HG03103 (cell line): Measurements from ENCODE around the gene MED16.

Source experiments
- ATAC-seq: cut with Tn5 transposase; IDR thresholded peaks from one replicate; pipeline ENCODE4 v1.9.1; 2021; ENCODE audit warnings: low read depth; ENCODE audit not compliant: unreplicated experiment

The MED16 gene

GRCh38 chr19:929203-929890 is 36.4 kb upstream of the MED16 start:
- no peak for ATAC-seq

GRCh38 chr19:928471-929202 is 35.6 kb upstream of the MED16 start:
- ATAC-seq = no peak

DNA sequence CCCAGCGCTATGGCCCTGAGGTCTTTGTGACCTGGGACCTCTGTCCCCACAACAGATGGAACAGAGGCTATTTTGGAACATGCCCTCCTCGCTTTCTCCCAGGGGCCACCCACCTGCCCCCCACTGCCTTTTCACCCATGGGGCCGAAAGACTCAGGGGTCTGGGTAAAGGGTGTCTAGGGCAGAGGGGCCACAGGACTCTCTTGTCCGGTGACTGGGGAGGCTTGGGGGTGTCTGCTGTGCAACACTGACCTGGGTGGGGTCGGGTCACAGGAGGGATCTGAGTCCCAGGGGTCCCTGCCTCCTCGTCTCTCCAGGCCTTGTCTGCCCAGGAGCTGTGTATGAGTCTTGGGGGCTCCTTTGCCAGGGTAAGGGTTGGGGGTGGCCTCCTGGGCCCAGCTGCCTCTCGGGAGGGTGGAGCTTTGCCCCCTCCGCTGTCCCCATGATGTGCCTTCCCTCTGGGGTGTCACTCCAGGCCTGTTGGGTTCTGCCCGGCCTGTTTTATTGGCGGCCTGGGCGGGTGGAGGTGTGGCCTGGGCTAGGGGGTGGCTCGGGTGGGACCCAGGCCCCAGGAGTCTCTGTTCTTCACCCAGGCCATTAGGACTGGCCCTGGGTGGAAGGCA is 34.9 kb upstream of the MED16 start:
- no peak for ATAC-seq

- ATAC-seq = no peak
These were observed 34.4 kb upstream of the MED16 start for GRCh38 chr19:927351-927779.

DNA sequence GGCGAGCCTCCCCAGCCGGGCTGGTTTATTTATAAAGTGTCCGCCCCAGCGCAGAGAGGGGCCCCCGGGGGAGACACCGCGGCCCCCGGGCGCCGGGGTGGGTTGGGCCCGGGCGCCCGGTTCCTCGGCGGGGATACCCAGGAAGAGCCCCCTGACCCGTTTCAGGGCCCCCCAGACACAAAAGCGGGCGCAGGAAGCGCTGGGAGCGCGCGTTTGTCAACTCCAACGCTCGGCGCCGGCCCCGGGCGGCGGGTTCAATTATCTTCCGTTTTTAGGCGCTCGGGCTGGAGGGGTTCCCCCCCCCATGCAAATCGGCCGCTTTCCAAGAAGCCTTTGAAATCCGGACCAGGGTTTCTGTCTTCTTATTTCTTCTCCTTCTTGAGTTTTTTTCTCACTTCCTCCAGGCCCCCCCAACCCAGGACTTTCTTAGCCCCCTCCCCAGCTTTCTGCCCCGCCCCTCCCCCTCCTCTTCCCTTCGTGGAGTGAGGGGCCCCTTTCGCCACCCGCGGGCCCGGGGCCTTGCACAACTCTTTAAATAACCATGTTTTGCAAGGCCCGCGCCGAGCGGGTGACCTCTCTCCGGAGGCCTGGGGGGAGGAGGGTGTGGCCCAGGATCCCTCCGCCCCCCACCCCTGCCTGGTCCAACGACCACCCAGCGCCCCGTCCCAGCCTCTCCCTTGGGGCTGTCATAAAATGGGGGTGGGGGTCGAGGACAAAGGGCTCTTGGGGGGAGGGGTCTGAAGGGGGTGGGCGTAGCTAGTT is 33.8 kb upstream of the MED16 start:
- ATAC-seq = no peak

DNA sequence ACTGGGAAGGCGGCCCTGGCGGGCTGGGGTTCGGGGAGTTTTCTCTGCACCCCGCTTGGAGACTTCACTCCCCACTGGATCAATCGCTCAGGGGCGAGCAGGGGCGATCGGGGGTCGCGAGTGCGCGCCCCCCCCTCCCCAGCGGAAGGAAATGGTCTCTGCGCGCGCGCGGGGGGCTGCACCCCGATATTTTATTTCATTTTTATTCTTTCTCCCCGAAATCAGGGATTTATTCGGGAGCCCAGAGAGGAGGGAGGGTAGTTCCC is 33.3 kb upstream of the MED16 start:
- ATAC-seq = no peak

DNA sequence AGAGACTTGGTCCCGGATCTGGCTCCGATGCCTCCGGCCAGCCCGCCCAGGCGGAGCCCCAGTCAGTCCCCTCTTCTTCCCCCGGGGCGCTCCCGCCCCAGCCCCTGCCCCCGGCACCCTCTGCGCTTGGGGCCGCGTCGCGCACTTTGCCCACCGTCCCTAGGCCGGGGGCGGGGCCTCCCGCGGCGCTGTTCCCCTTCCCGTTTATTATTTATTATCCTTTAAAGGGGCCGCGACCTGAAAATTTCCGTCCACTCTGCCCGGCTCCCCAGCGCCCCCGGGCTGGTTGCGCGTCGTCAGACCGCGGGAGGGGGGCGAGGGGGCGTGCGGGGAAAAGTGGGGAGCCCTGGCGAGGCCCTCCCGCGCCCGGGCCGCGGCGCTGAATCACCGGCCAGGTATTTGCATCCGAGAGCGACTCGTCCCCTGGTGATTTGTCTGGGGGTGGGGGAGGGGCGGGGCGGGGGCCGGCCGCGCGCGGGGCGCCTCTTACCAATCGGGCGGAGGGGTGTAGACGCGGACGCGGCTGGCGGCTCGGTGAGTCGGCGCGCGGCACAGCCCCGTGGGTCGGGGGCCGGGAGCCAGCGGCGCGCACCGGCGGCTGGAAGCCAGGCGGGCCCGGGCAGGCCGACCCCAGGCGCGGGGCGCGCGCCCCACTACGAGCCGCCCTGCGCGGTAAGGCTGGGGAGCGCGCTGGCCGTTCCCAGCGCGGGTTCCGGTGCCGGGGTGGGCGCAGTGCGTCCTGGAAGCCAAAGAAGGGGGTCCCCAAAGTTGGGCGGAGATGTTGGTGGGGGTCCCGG is 32.7 kb upstream of the MED16 start, which contains the start of gene ARID3A:
ARID3A (plus strand) TSS at position 510 of the 797 bp plus-strand sequence. CDS start 3,494 bp downstream, outside the sequence.
- ATAC-seq = no peak

GRCh38 chr19:925087-925525 is 32.1 kb upstream of the MED16 start:
- ATAC-seq = no peak

GRCh38 chr19:924553-925086 is 31.6 kb upstream of the MED16 start:
- ATAC-seq = no peak

DNA sequence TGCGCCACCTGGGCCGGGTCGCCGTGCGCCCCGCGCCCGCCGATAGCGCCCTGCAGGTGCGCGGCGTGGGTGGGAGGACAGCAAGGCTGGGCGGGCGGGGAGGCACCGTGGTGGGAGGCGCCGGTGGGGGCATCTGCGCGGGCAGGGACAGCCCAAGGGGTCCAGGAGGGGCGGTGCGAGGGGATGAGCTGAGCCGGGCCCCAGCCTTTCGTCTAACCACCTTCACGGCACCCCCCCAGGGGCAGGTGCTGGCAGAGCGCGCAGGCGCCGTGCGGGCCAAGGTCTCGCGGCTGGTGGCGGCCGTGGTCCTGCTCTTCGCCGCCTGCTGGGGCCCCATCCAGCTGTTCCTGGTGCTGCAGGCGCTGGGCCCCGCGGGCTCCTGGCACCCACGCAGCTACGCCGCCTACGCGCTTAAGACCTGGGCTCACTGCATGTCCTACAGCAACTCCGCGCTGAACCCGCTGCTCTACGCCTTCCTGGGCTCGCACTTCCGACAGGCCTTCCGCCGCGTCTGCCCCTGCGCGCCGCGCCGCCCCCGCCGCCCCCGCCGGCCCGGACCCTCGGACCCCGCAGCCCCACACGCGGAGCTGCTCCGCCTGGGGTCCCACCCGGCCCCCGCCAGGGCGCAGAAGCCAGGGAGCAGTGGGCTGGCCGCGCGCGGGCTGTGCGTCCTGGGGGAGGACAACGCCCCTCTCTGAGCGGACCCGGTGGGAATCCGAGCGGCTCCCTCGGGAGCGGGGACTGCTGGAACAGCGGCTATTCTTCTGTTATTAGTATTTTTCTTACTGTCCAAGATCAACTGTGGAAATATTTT is 27.3 kb upstream of the MED16 start:
- ATAC-seq = no peak

DNA sequence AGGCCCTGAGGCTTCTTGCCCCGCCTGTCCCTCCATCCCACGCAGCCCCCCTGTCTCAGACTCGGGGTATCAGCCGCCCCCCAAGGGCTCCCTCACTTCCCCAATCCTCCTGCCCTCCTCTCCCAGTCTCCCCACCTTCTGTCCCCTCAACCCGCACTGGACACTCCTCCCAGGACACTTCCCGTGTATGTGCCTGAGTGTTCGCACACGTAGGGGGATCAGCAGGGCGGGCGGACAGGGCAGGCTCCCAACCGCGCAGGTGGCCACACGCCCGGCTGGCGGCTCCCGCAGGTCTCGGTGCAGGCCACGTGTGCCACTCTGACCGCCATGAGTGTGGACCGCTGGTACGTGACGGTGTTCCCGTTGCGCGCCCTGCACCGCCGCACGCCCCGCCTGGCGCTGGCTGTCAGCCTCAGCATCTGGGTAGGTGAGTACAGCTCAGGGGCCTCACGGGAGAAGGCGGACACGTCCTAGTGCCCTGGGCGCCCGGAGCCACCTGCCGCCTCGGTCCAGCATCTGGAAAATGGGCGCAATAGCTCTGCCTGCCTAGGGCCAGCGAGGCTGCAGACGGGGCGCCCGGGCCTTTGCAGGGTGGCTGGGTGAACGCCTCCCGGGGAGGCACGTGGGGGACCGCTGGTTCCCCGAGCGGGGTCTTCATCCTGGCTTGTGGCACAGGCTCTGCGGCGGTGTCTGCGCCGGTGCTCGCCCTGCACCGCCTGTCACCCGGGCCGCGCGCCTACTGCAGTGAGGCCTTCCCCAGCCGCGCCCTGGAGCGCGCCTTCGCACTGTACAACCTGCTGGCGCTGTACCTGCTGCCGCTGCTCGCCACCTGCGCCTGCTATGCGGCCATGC is 26.4 kb upstream of the MED16 start:
- ATAC-seq = no peak

DNA sequence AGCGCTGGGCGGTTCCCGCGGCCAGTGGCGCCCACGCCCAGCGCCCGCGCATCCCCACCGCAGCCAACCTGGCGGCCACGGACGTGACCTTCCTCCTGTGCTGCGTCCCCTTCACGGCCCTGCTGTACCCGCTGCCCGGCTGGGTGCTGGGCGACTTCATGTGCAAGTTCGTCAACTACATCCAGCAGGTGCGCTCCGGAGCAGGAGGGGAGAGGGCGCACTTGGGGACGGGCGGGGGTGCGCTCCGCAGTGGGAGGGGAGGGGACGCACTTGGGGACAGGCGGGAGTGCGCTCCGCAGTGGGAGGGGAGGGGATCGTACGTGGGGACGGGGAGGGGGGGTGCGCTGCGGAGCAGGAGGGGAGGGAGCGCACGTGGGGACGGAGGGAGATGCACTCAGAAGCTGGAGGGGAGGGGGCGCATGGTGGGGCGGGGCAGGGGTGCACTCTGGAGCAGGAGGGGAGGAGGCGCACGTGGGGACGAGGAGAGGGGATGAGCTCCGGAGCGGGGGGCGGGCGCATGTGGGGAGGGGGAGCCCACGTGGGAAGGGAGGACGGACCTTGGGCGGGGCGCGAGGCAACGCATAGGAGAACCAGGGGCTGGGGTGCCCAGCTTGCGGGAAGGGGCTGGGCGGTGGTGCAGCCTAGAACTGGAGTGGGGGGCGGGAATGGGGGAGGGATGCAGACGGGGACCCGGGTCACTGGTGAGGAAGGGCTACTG is 25.7 kb upstream of the MED16 start:
- no peak for ATAC-seq

DNA sequence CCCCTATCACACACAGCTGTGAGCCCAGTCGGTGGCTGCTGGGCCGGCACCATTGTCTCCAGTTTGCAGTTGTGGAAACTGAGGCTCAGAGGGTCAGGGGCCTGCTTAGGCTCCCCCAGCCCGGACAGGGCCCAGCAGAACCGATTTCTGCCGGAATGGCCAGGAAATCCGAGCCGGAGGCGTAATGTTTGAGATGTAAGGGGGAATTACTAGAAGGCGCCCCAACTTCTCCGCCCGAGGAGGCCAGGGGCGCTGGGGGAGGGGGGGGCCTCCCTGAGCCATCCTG is 25.1 kb upstream of the MED16 start:
- no peak for ATAC-seq

DNA sequence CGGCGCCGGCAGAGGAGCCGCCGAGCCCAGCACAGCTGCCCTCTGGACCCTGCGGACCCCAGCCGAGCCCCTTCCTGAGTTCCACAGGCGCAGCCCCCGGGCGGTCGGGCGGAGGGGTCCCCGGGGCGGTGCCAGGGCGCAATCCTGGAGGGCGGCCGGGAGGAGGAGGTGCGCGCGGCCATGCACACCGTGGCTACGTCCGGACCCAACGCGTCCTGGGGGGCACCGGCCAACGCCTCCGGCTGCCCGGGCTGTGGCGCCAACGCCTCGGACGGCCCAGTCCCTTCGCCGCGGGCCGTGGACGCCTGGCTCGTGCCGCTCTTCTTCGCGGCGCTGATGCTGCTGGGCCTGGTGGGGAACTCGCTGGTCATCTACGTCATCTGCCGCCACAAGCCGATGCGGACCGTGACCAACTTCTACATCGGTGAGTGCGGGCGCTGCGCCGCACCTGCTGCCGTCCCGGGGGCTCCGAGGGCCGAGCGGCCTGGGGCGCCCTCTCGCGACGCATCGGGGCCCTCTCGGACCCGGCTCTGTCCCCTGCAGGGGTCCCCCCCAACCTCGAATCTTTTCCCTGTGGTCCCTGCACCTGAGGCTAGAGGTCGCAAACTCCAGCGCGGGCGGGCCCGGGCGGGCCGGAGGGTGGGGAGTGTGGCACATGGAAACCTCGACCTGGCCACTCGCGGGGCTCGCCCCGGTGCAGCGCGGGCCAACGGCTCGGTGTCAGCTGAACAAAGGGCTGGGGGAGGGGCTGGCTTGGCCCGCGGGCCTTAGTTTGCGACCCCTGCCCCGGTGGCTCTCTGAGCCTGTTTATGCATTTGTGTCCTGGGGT is 24.6 kb upstream of the MED16 start, which contains the start of gene KISS1R:
KISS1R (plus strand) TSS at position 11 of the 829 bp plus-strand sequence; CDS start at position 181, 170 bp downstream.
- ATAC-seq = no peak

DNA sequence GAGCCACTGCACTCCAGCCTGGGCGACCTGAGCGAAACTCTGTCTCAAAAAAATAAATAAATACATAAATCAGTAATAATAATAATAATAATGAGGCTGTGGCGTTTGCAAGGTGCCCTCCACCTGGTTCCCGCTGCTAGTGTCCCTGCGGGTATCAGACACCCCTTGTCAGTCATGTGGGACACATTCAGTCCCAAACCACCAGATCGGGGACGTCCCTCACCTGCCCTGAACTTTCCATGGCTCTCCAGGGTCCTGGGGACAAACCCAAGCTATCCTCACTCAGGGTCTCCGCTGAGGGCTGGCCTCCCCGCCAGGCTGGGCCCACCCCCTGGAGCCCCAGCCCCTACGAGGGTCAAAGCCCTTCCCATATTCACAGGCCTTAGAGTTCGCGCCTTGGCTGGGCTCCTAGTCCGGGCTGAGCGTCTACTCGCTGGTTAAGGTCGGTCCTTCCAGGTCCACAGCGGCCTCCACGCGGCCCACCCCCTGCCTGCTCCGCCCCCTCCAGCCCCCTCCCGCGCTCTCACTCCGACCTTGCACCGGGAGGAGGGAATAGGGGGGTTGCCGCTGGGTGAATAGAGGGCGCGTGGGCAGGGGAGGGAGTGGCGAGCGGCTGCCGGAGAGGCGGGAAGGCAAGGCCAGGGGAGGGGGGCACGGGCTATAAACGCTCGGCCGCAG is 23.8 kb upstream of the MED16 start:
- ATAC-seq = no peak

- ATAC-seq = peak; percentile 57
These were observed 20.2 kb upstream of the MED16 start, which contains the start of gene R3HDM4 for GRCh38 chr19:913080-913748. Gene R3HDM4 (minus strand): TSS chr19:913219. CDS start chr19:913157, 62 bp downstream.
